ENCODE results near the gene PCDHGA1.

PCDHGA1 gene

GRCh38 chr5:141558150-141558549 is 227.8 kb downstream of the PCDHGA1 start:
- Histone ChIP-seq H2BK12ac (ENCODE audit: low read length) (peak overlapping the region; percentile 81), H3K27me3 (ENCODE audit: insufficient read depth, low read length) (no peaks in the 10 kb centered on the region), H2AK5ac (ENCODE audit: low read length) (peak overlapping the region; percentile 91), H4K91ac (ENCODE audit: low read depth, low read length) (peak overlapping the region; percentile 80), H3K9ac (ENCODE audit: low read length) (no peak overlapping the region), H3K79me2 (ENCODE audit: control insufficient read depth, insufficient read depth, low read length, poor library complexity) (no peaks in the 10 kb centered on the region), H4K8ac (ENCODE audit: low read depth, low read length) (peak overlapping the region; percentile 67), H2AFZ (ENCODE audit: insufficient read depth, low read length, poor library complexity) (no peak overlapping the region), H3K36me3 (ENCODE audit: control insufficient read depth in 1 of 2, insufficient read depth in 2 of 2, low read length in 2 of 2) (peaks cover 9 to 15% of the 10 kb centered on the region in 2 experiments), H2BK120ac (ENCODE audit: insufficient read depth, low read length, poor library complexity) (peak overlapping the region; percentile 73), H4K12ac (ENCODE audit: low read depth, low read length) (no peak overlapping the region), H3K4ac (ENCODE audit: low read depth, low read length) (peak overlapping the region; percentile 79), H2BK5ac (ENCODE audit: low read depth, low read length, poor library complexity) (peak overlapping the region; percentile 76), H3K23ac (ENCODE audit: low read length) (no peak overlapping the region), H3K27ac (ENCODE audit: low read depth, low read length) (peak overlapping the region; percentile 56), H3K4me3 (ENCODE audit: low read depth, low read length) (no peak overlapping the region), H3K79me1 (ENCODE audit: low read length) (peaks cover 5% of the 10 kb centered on the region), H3K14ac (ENCODE audit: low read length) (peak overlapping the region; percentile 55), H3K18ac (ENCODE audit: low read length) (peak overlapping the region; percentile 25), H3K9me3 (ENCODE audit: insufficient read depth, low read depth, low read length) (no peaks in the 10 kb centered on the region), H3K4me2 (ENCODE audit: low read length) (no peak overlapping the region), H3K4me1 (ENCODE audit: control insufficient read depth in 1 of 2, insufficient read depth in 2 of 2, low read length in 2 of 2) (peaks cover 4 to 11% of the 10 kb centered on the region in 2 experiments)
- DNase-seq, result no peak
- WGBS (ENCODE audit: extremely low coverage, insufficient coverage, insufficient read length), result no CpG with 5 or more reads among the region's 6 CpGs

GRCh38 chr5:141559461-141559860 is 229.1 kb downstream of the PCDHGA1 start:
- Histone ChIP-seq H3K27me3 (ENCODE audit: insufficient read depth, low read length) (no peaks in the 10 kb centered on the region), H3K79me1 (ENCODE audit: low read length) (peaks cover 5% of the 10 kb centered on the region), H4K8ac (ENCODE audit: low read depth, low read length) (peak overlapping the region; percentile 70), H3K4me3 (ENCODE audit: low read depth, low read length) (no peak overlapping the region), H3K4ac (ENCODE audit: low read depth, low read length) (peak overlapping the region; percentile 36), H3K18ac (ENCODE audit: low read length) (no peak overlapping the region), H2BK12ac (ENCODE audit: low read length) (peak overlapping the region; percentile 54), H2AK5ac (ENCODE audit: low read length) (no peak overlapping the region), H3K9me3 (ENCODE audit: insufficient read depth, low read depth, low read length) (no peaks in the 10 kb centered on the region), H2AFZ (ENCODE audit: insufficient read depth, low read length, poor library complexity) (no peak overlapping the region), H3K27ac (ENCODE audit: low read depth, low read length) (peak overlapping the region; percentile 63), H2BK120ac (ENCODE audit: insufficient read depth, low read length, poor library complexity) (peak overlapping the region; percentile 24), H3K9ac (ENCODE audit: low read length) (no peak overlapping the region), H3K23ac (ENCODE audit: low read length) (no peak overlapping the region), H3K4me1 (ENCODE audit: control insufficient read depth in 1 of 2, insufficient read depth in 2 of 2, low read length in 2 of 2) (peaks cover 4 to 11% of the 10 kb centered on the region in 2 experiments), H3K79me2 (ENCODE audit: control insufficient read depth, insufficient read depth, low read length, poor library complexity) (no peaks in the 10 kb centered on the region), H3K14ac (ENCODE audit: low read length) (no peak overlapping the region), H4K12ac (ENCODE audit: low read depth, low read length) (no peak overlapping the region), H3K36me3 (ENCODE audit: control insufficient read depth in 1 of 2, insufficient read depth in 2 of 2, low read length in 2 of 2) (peaks cover 5 to 15% of the 10 kb centered on the region in 2 experiments), H3K4me2 (ENCODE audit: low read length) (no peak overlapping the region), H2BK5ac (ENCODE audit: low read depth, low read length, poor library complexity) (peak overlapping the region; percentile 56), H4K91ac (ENCODE audit: low read depth, low read length) (no peak overlapping the region)
- DNase-seq, result no peak

DNA sequence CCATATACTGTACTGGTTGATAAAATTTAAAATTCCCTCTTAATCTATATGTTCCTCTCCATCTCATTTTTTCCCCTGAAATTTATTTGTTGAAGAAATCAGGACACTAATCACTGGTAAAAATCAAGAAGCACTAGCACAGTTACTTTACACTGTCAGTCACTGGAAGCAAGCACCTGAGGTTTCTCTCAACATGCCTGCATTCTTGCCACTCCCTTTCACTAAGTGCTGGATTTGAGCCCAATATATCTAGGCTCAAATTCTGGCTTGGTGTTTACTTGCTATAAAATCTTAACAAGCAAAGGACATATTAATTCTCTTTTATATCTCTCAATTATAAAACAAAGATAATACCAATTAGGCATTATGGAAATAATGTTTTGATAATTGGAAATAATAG is 229.8 kb downstream of the PCDHGA1 start:
- no peak overlapping the region for H4K8ac ChIP-seq (ENCODE audit: low read depth, low read length)
- no peak overlapping the region for H2BK120ac ChIP-seq (ENCODE audit: insufficient read depth, low read length, poor library complexity)
- no peak overlapping the region for H2AFZ ChIP-seq (ENCODE audit: insufficient read depth, low read length, poor library complexity)
- no peak overlapping the region for H3K4me3 ChIP-seq (ENCODE audit: low read depth, low read length)
- peaks cover 5 to 15% of the 10 kb centered on the region in 2 experiments for H3K36me3 ChIP-seq (ENCODE audit: control insufficient read depth in 1 of 2, insufficient read depth in 2 of 2, low read length in 2 of 2)
- H3K4ac ChIP-seq (ENCODE audit: low read depth, low read length), result no peak overlapping the region
- no peak overlapping the region for H4K12ac ChIP-seq (ENCODE audit: low read depth, low read length)
- H3K4me1 ChIP-seq (ENCODE audit: control insufficient read depth in 1 of 2, insufficient read depth in 2 of 2, low read length in 2 of 2), result peaks cover 4 to 11% of the 10 kb centered on the region in 2 experiments
- no peak overlapping the region for H2AK5ac ChIP-seq (ENCODE audit: low read length)
- H3K79me1 ChIP-seq (ENCODE audit: low read length), result peaks cover 5% of the 10 kb centered on the region
- H4K91ac ChIP-seq (ENCODE audit: low read depth, low read length), result peak overlapping the region; percentile 24
- H3K9ac ChIP-seq (ENCODE audit: low read length), result no peak overlapping the region
- no peaks in the 10 kb centered on the region for H3K79me2 ChIP-seq (ENCODE audit: control insufficient read depth, insufficient read depth, low read length, poor library complexity)
- no peaks in the 10 kb centered on the region for H3K27me3 ChIP-seq (ENCODE audit: insufficient read depth, low read length)
- no peak overlapping the region for H3K27ac ChIP-seq (ENCODE audit: low read depth, low read length)
- no peak overlapping the region for H3K14ac ChIP-seq (ENCODE audit: low read length)
- H2BK12ac ChIP-seq (ENCODE audit: low read length), result no peak overlapping the region
- H3K9me3 ChIP-seq (ENCODE audit: insufficient read depth, low read depth, low read length), result no peaks in the 10 kb centered on the region
- H3K4me2 ChIP-seq (ENCODE audit: low read length), result no peak overlapping the region
- no peak overlapping the region for H3K23ac ChIP-seq (ENCODE audit: low read length)
- peak overlapping the region; percentile 49 for H2BK5ac ChIP-seq (ENCODE audit: low read depth, low read length, poor library complexity)
- no peak for DNase-seq
- H3K18ac ChIP-seq (ENCODE audit: low read length), result no peak overlapping the region

- H2BK120ac ChIP-seq (ENCODE audit: insufficient read depth, low read length, poor library complexity), result no peak overlapping the region
- no peak overlapping the region for H3K23ac ChIP-seq (ENCODE audit: low read length)
- H4K91ac ChIP-seq (ENCODE audit: low read depth, low read length), result no peak overlapping the region
- peak overlapping the region; percentile 69 for H3K27ac ChIP-seq (ENCODE audit: low read depth, low read length)
- no peak overlapping the region for H3K4ac ChIP-seq (ENCODE audit: low read depth, low read length)
- no peaks in the 10 kb centered on the region for H3K27me3 ChIP-seq (ENCODE audit: insufficient read depth, low read length)
- peaks cover 5% of the 10 kb centered on the region for H3K79me1 ChIP-seq (ENCODE audit: low read length)
- WGBS (ENCODE audit: extremely low coverage, insufficient coverage, insufficient read length), result no CpG with 5 or more reads among the region's 9 CpGs
- no peak overlapping the region for H4K12ac ChIP-seq (ENCODE audit: low read depth, low read length)
- peaks cover 4 to 11% of the 10 kb centered on the region in 2 experiments for H3K4me1 ChIP-seq (ENCODE audit: control insufficient read depth in 1 of 2, insufficient read depth in 2 of 2, low read length in 2 of 2)
- H3K14ac ChIP-seq (ENCODE audit: low read length), result no peak overlapping the region
- no peak overlapping the region for H3K9ac ChIP-seq (ENCODE audit: low read length)
- no peak overlapping the region for H4K8ac ChIP-seq (ENCODE audit: low read depth, low read length)
- no peaks in the 10 kb centered on the region for H3K9me3 ChIP-seq (ENCODE audit: insufficient read depth, low read depth, low read length)
- no peaks in the 10 kb centered on the region for H3K79me2 ChIP-seq (ENCODE audit: control insufficient read depth, insufficient read depth, low read length, poor library complexity)
- H3K36me3 ChIP-seq (ENCODE audit: control insufficient read depth in 1 of 2, insufficient read depth in 2 of 2, low read length in 2 of 2), result peaks cover 5 to 9% of the 10 kb centered on the region in 2 experiments
- H3K18ac ChIP-seq (ENCODE audit: low read length), result no peak overlapping the region
- no peak overlapping the region for H3K4me2 ChIP-seq (ENCODE audit: low read length)
- no peak overlapping the region for H2BK5ac ChIP-seq (ENCODE audit: low read depth, low read length, poor library complexity)
- peak; percentile 74 to 83 for DNase-seq
- no peak overlapping the region for H3K4me3 ChIP-seq (ENCODE audit: low read depth, low read length)
- H2AFZ ChIP-seq (ENCODE audit: insufficient read depth, low read length, poor library complexity), result no peak overlapping the region
- H2AK5ac ChIP-seq (ENCODE audit: low read length), result no peak overlapping the region
- H2BK12ac ChIP-seq (ENCODE audit: low read length), result no peak overlapping the region
Measured at GRCh38 chr5:141560725-141561483, 230.6 kb downstream of the PCDHGA1 start.

Data from trophoblast cell (in vitro differentiated cells and primary cell).